GM23248 (cell line): Measurements from ENCODE around the gene EEIG2.

Experiments used
- EZH2 ChIP-seq: fragments of 200-600 bp; sonication (generic); IDR thresholded peaks from 2 replicates; pipeline ENCODE4 v1.6.1; 2018; ENCODE audit warnings: antibody characterized with exemption, mild to moderate bottlenecking; ENCODE audit not compliant: insufficient read depth, poor library complexity, severe bottlenecking
- EZH2phosphoT487 ChIP-seq: fragments of 200-600 bp; sonication (generic); IDR thresholded peaks from 2 replicates; pipeline ENCODE4 v1.6.1; 2018; ENCODE audit warnings: antibody characterized with exemption, moderate library complexity, mild to moderate bottlenecking, low read depth; ENCODE audit not compliant: insufficient read depth

DNA sequence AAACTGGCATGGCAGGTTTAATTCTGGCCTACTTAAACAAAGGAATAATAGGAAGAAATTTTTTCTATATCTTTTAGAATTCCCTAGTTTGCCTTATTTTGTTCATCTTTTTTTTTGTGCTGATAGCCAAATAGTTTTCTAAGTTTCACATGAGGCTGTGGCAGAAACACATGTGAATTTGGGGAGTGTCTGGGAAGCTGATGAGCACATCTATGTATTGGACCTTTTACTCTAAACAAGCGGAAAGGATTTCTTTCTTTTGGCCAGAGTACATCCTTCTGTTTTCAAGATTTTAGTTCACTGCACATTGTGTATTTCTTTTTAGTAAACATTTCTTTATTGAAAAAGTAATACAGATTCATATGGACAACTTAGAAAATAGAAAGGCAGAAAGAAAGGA, 5.6 kb downstream of the EEIG2 start:
- TF ChIP-seq EZH2, result no peak
- TF ChIP-seq EZH2phosphoT487, result no peak
